ENCODE measurements around the gene DIAPH1.

DIAPH1 gene

DNA sequence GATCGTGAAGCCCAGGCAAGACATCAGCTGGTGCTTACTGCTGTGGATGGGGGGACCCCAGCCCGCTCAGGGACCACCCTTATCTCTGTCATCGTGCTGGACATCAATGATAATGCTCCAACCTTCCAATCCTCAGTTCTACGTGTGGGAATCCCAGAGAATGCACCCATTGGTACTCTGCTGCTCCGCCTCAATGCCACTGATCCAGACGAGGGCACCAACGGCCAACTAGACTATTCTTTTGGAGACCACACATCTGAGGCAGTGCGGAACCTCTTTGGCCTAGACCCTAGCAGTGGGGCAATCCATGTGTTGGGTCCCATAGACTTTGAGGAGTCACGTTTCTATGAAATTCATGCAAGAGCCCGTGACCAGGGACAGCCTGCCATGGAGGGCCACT is 129.0 kb downstream of the DIAPH1 start:
- no peaks in the 10 kb centered on the region for H4K20me1 ChIP-seq (ENCODE audit: control insufficient read depth, insufficient read depth, low read depth, low read length)
- no peaks in the 10 kb centered on the region for H3K9me2 ChIP-seq (replicated peaks; ENCODE audit: control insufficient read depth, low read length)
- H3K27ac ChIP-seq (ENCODE audit: low read depth, low read length) = no peak overlapping the region
- peaks cover 94% of the 10 kb centered on the region for H3K36me3 ChIP-seq (ENCODE audit: control insufficient read depth, low read length)
- H3K9me3 ChIP-seq (ENCODE audit: control insufficient read depth, insufficient read depth, low read length) = no peaks in the 10 kb centered on the region
- peaks cover 61% of the 10 kb centered on the region for H3K4me1 ChIP-seq (ENCODE audit: control insufficient read depth, low read length)
- no peak overlapping the region for H3K4me2 ChIP-seq (ENCODE audit: low read length)
- no peak for TF ChIP-seq EZH2phosphoT487 (IDR thresholded peaks at IDR 0.05; ENCODE audit: borderline replicate concordance, low read length)
- TF ChIP-seq, protein P1, sequence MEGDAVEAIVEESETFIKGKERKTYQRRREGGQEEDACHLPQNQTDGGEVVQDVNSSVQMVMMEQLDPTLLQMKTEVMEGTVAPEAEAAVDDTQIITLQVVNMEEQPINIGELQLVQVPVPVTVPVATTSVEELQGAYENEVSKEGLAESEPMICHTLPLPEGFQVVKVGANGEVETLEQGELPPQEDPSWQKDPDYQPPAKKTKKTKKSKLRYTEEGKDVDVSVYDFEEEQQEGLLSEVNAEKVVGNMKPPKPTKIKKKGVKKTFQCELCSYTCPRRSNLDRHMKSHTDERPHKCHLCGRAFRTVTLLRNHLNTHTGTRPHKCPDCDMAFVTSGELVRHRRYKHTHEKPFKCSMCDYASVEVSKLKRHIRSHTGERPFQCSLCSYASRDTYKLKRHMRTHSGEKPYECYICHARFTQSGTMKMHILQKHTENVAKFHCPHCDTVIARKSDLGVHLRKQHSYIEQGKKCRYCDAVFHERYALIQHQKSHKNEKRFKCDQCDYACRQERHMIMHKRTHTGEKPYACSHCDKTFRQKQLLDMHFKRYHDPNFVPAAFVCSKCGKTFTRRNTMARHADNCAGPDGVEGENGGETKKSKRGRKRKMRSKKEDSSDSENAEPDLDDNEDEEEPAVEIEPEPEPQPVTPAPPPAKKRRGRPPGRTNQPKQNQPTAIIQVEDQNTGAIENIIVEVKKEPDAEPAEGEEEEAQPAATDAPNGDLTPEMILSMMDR (IDR thresholded peaks at IDR 0.05; ENCODE audit: low read depth, low read length, poor library complexity, severe bottlenecking) = no peak
- no peak overlapping the region for H3K4me3 ChIP-seq (ENCODE audit: low read length)
- H3K79me2 ChIP-seq (ENCODE audit: control insufficient read depth, low read length) = peaks cover 91% of the 10 kb centered on the region
- no peaks in the 10 kb centered on the region for H3K27me3 ChIP-seq (ENCODE audit: control insufficient read depth, low read length)
- peaks cover 5% of the 10 kb centered on the region; the same call in 1 of the 2 replicates for H3F3A ChIP-seq (ENCODE audit: control insufficient read depth, insufficient read depth)

DNA sequence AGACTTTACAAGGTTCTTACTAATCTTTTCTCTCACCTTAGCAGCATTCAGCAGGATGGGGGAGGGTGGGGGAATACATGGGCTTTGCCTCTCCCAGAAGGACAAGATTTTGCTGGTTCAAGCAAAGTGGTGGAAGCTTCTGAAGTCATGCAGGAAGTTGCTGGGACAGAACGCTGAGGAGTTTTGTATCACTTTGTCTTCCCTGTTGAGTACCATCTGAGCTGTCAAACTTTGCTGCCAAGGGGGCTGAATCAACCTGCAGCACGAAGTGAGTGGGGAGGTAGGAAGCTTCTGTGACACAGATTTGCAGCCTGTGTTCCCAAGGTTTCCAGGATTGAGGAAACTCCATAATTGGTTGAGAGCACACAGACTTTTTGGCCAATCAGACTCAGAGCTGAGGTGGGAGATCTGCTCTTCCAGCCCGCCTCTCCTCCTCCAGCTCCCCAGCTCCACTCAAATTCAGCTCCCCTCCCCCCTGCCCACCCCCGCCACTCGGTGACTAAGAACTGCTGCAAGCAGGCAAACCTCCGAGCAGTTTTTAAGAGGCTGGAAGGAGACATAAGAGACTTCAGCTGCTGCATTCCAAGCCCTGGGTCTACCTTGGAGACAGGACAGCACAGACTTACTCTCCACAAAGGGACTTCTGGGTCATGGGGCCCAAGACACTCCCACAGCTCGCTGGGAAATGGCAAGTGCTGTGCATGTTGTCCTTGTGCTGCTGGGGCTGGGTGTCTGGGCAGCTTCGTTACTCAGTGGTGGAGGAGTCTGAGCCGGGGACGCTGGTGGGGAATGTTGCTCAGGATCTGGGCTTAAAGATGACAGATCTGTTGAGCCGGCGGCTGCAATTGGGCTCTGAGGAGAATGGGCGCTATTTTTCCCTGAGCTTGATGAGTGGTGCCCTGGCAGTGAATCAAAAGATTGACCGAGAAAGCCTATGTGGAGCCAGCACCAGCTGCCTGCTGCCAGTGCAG is 129.9 kb downstream of the DIAPH1 start, which contains the start of gene PCDHGC5:
TSS of gene PCDHGC5 (plus strand) at position 491 of the 971 bp plus-strand sequence. CDS start at position 651, 160 bp downstream.
- TF ChIP-seq, protein P1 (IDR thresholded peaks at IDR 0.05; ENCODE audit: low read depth, low read length, poor library complexity, severe bottlenecking) = no peak
- no peak for TF ChIP-seq EZH2phosphoT487 (IDR thresholded peaks at IDR 0.05; ENCODE audit: borderline replicate concordance, low read length)
- Histone ChIP-seq H3K36me3 (ENCODE audit: control insufficient read depth, low read length) (peaks cover 96% of the 10 kb centered on the region), H3K27ac (ENCODE audit: low read depth, low read length) (no peak within 1 kb of the TSS), H3K9me2 (replicated peaks; ENCODE audit: control insufficient read depth, low read length) (no peaks in the 10 kb centered on the region), H3K79me2 (ENCODE audit: control insufficient read depth, low read length) (peaks cover 98% of the 10 kb centered on the region), H3K9me3 (ENCODE audit: control insufficient read depth, insufficient read depth, low read length) (no peaks in the 10 kb centered on the region), H4K20me1 (ENCODE audit: control insufficient read depth, insufficient read depth, low read depth, low read length) (no peaks in the 10 kb centered on the region), H3K4me2 (ENCODE audit: low read length) (no peak within 1 kb of the TSS), H3K4me1 (ENCODE audit: control insufficient read depth, low read length) (peaks cover 58% of the 10 kb centered on the region), H3K27me3 (ENCODE audit: control insufficient read depth, low read length) (no peaks in the 10 kb centered on the region), H3F3A (ENCODE audit: control insufficient read depth, insufficient read depth) (peaks cover 5% of the 10 kb centered on the region; the same call in 1 of the 2 replicates), H3K4me3 (ENCODE audit: low read length) (no peak within 1 kb of the TSS)

- no peaks in the 10 kb centered on the region for H4K20me1 ChIP-seq (ENCODE audit: control insufficient read depth, insufficient read depth, low read depth, low read length)
- H3F3A ChIP-seq (ENCODE audit: control insufficient read depth, insufficient read depth) = no peaks in the 10 kb centered on the region
- H3K79me2 ChIP-seq (ENCODE audit: control insufficient read depth, low read length) = peaks cover 98% of the 10 kb centered on the region
- no peak for TF ChIP-seq EZH2phosphoT487 (IDR thresholded peaks at IDR 0.05; ENCODE audit: borderline replicate concordance, low read length)
- TF ChIP-seq, protein P1 (IDR thresholded peaks at IDR 0.05; ENCODE audit: low read depth, low read length, poor library complexity, severe bottlenecking) = no peak
- H3K4me2 ChIP-seq (ENCODE audit: low read length) = no peak overlapping the region
- peaks cover 87% of the 10 kb centered on the region for H3K36me3 ChIP-seq (ENCODE audit: control insufficient read depth, low read length)
- H3K27ac ChIP-seq (ENCODE audit: low read depth, low read length) = no peak overlapping the region
- H3K27me3 ChIP-seq (ENCODE audit: control insufficient read depth, low read length) = no peaks in the 10 kb centered on the region
- no peaks in the 10 kb centered on the region for H3K9me2 ChIP-seq (replicated peaks; ENCODE audit: control insufficient read depth, low read length)
- peaks cover 58% of the 10 kb centered on the region for H3K4me1 ChIP-seq (ENCODE audit: control insufficient read depth, low read length)
- H3K9me3 ChIP-seq (ENCODE audit: control insufficient read depth, insufficient read depth, low read length) = no peaks in the 10 kb centered on the region
- H3K4me3 ChIP-seq (ENCODE audit: low read length) = no peak overlapping the region
Measured at GRCh38 chr5:141487131-141487530, 131.7 kb downstream of the DIAPH1 start.

Measured in DOHH2 (cell line).